ENCODE results near the gene PCNX2. TPM values are rescaled to one million over a fixed set of nuclear protein-coding genes. Genes with fewer than 3 reads are reported as not detected.

PCNX2 gene
- total RNA-seq, 3 donors from 2014 or later (not counting 1 experiment from before 2014, with no cell fraction given): 12.9 to 25.8 (median 16.0) TPM

DNA sequence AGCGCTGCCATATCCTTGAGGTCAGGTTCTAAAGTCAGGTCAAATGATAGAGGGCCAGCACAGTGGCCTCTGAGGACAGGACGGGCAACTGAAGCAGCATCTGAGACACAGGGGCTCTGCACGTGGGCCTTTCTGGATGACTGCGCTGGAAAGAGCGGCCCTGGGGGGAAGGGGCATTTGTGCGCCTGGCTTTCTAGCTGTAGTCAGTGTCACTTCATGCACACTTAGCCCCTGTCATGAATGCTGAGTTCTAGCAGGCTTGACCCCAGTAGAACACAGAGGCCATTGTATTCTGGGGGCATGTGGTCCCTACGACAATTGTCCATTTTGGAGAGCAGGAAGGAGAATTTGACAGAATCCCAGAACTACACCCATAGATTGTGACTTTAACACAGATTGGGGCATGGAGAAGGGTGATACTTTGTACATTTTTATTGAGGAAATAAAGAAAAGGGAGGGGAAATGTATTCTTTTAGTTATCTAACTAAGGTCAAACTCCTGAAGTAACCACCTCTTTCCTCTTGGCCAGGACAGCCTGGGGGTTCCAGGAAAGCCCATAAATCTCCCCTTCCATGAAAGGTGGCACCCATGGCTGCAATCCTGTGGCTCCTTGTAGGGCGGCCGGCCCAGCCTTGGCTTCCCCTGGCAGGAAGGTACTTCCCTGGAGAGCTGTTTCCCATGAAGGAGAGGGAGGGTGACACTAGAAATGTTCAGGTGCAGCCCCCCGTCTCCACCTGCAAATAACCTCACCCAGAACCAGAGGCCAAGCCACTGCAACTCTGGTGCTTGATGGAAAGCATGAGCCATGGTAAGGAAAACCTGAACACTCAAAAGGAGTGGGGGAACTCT, 310.7 kb downstream of the PCNX2 start:
- intact Hi-C loops (cut with micrococcal nuclease): no loop called here
- ATAC-seq (no peak), DNase-seq (no peak)
- H3K9me3 ChIP-seq (ENCODE audit: control insufficient read depth, insufficient read depth, low read length): no peaks in the 10 kb centered on the region
- H3K4me1 ChIP-seq (ENCODE audit: control insufficient read depth, insufficient read depth, low read length): no peaks in the 10 kb centered on the region
- no peak for TF ChIP-seq CTCF (IDR thresholded peaks at IDR 0.05)
- Mint-ChIP-seq H3K9me3 (no peaks in the 10 kb centered on the region), H3K4me1 (no peaks in the 10 kb centered on the region), H3K36me3 (no peaks in the 10 kb centered on the region), H3K27me3 (ENCODE audit: low read depth in 2 of 2) (no peaks in the 10 kb centered on the region), H3K27ac (no peak overlapping the region), H3K4me3 (no peak overlapping the region)
- no peak overlapping the region for H3K27ac ChIP-seq (ENCODE audit: low read length)
- WGBS (ENCODE audit: insufficient coverage): over 99% methylated on average over 8 of the region's 10 CpGs
- H3K4me3 ChIP-seq (ENCODE audit: low read length): no peak overlapping the region
- H3K36me3 ChIP-seq (ENCODE audit: control insufficient read depth, insufficient read depth, low read length): no peaks in the 10 kb centered on the region
- no peaks in the 10 kb centered on the region for H3K27me3 ChIP-seq (ENCODE audit: control insufficient read depth, insufficient read depth, low read length)

DNA sequence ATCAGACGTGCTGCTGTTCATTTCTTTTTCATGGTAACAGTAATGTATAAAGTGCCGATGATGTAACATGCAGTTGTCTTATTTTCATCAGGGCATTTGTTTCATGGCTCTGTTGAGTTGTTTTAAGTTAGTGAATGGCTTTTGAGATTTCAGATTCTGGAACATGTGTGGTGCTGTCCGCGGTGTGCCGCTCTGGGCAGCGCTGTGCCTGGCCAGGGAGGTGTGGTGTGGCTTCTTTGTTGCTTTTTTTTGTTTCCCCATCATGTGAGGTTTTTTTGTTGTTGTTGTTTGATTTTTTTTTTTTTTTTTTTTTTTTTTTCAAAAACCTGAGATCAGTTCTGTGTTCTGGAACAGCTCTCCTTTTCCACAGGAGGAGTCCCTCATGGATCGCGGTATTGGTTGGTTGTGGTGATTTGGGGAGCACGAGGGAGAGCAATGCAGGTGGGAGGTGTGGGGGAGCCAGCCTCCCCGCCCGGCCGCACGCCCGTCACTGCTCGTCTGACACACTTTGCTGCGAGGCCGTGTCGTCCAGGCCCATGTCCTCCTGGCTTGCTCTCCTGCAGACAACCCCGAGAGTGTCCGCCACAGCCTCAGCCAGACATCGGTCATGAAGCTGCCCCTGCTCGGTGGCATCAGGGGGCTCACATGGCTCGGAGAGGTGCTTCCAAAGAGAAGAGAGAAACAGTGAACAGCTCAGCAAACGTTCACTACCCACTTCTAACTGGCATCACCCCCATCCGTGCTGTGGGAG, 311.5 kb downstream of the PCNX2 start:
- intact Hi-C loops (cut with micrococcal nuclease): no loop called here
- peaks cover 2% of the 10 kb centered on the region for H3K36me3 Mint-ChIP-seq
- Histone ChIP-seq H3K27ac (ENCODE audit: low read length) (no peak overlapping the region), H3K4me1 (ENCODE audit: control insufficient read depth, insufficient read depth, low read length) (no peaks in the 10 kb centered on the region), H3K36me3 (ENCODE audit: control insufficient read depth, insufficient read depth, low read length) (no peaks in the 10 kb centered on the region), H3K9me3 (ENCODE audit: control insufficient read depth, insufficient read depth, low read length) (no peaks in the 10 kb centered on the region), H3K27me3 (ENCODE audit: control insufficient read depth, insufficient read depth, low read length) (no peaks in the 10 kb centered on the region), H3K4me3 (ENCODE audit: low read length) (no peak overlapping the region)
- DNase-seq (no peak), ATAC-seq (no peak)
- peaks cover under 1 to 2% of the 10 kb centered on the region in 2 donors for H3K4me1 Mint-ChIP-seq
- no peak overlapping the region for H3K27ac Mint-ChIP-seq
- H3K4me3 Mint-ChIP-seq: no peak overlapping the region
- no peaks in the 10 kb centered on the region for H3K9me3 Mint-ChIP-seq
- 93% methylated on average over 25 of the region's 25 CpGs for WGBS (ENCODE audit: insufficient coverage)
- no peak for TF ChIP-seq CTCF (IDR thresholded peaks at IDR 0.05)
- H3K27me3 Mint-ChIP-seq (ENCODE audit: low read depth in 2 of 2): no peaks in the 10 kb centered on the region

- Mint-ChIP-seq H3K9me3 (no peaks in the 10 kb centered on the region), H3K4me1 (peaks cover 7% of the 10 kb centered on the region in 2 donors), H3K36me3 (peaks cover 8% of the 10 kb centered on the region), H3K27ac (no peak overlapping the region), H3K27me3 (ENCODE audit: low read depth in 2 of 2) (no peaks in the 10 kb centered on the region), H3K4me3 (no peak overlapping the region)
- Histone ChIP-seq H3K4me1 (ENCODE audit: control insufficient read depth, insufficient read depth, low read length) (peaks cover 3% of the 10 kb centered on the region), H3K27ac (ENCODE audit: low read length) (no peak overlapping the region), H3K9me3 (ENCODE audit: control insufficient read depth, insufficient read depth, low read length) (no peaks in the 10 kb centered on the region), H3K36me3 (ENCODE audit: control insufficient read depth, insufficient read depth, low read length) (no peaks in the 10 kb centered on the region), H3K27me3 (ENCODE audit: control insufficient read depth, insufficient read depth, low read length) (no peaks in the 10 kb centered on the region), H3K4me3 (ENCODE audit: low read length) (no peak overlapping the region)
- no peak for TF ChIP-seq CTCF (IDR thresholded peaks at IDR 0.05)
- ATAC-seq (no peak), DNase-seq (no peak)
- intact Hi-C loops (cut with micrococcal nuclease): no loop called here
- WGBS (ENCODE audit: insufficient coverage): 98% methylated on average over 14 of the region's 14 CpGs
Observed at GRCh38 chr1:232983375-232983774, 312.1 kb downstream of the PCNX2 start.

Data from natural killer cell (primary cell).